ENCODE measurements around the gene UBE2E2.

UBE2E2 gene

DNA sequence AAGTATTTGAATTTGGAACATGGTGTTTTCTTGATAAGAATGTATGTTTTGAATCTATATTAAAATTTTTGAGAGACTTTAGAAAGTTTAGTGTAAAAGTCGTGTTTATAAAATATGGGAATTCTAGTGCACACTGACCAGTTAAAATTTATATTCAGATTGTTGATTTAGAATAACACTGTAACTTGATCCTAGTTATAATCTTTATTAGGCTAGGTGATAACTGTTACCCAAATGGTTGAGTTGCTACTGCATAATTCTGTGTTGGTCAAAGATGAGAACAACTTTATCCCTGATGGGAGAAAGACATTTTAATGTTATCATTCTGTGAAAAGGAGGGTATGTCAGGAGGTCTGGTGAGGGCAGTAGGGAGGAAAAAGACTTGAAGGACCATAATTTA lies 249.3 kb downstream of the UBE2E2 start:
- no peak for DNase-seq

GRCh38 chr3:23455084-23455483 lies 252.0 kb downstream of the UBE2E2 start:
- DNase-seq, result no peak

- DNase-seq, result no peak
Observed at GRCh38 chr3:23455775-23456174, 252.6 kb downstream of the UBE2E2 start.

- DNase-seq, result no peak
Observed at GRCh38 chr3:23457697-23458096, 254.6 kb downstream of the UBE2E2 start.

DNA sequence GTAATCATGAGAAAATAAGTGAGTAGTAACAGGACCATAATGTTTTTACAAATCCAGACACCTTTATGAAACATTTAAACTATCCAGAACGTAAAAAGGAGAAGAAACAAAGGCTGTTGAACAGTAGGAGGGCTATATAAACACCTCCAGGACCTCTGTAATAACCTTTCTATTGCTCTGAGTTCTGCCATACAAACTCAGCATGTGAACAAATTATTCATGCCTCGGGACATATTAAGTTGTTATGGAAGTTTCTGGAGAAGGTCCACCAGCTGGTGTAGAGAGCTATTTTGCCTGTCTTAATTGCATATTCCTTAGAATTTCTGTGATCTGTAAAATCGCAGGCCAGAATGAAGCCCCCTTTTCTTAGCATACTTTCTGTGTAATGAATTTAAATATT lies 256.3 kb downstream of the UBE2E2 start:
- DNase-seq, result no peak

GRCh38 chr3:23459889-23460546 lies 256.9 kb downstream of the UBE2E2 start:
- no peak for DNase-seq

DNA sequence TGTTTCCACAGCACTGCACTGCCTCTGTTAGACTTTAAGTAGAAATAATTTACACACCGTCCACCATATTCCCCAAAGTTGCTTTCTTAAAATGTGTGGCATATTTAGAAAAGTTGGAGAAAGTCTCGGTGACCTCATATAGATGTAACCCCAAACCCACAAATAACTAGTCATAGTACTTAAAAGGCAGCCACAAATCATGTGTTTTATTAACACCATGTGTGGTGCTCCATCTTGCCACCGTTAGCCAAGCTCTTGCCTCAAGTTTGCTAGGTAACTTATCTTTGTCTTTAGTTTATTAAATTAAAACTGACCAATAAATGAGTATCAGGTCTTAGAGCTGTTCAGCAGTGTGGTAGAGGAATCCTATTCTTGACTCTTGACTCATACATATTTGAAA lies 257.9 kb downstream of the UBE2E2 start:
- no peak for DNase-seq

GRCh38 chr3:23463791-23464190 lies 260.7 kb downstream of the UBE2E2 start:
- DNase-seq, result no peak

- DNase-seq, result no peak
Observed at GRCh38 chr3:23465569-23465968, 262.4 kb downstream of the UBE2E2 start.

DNA sequence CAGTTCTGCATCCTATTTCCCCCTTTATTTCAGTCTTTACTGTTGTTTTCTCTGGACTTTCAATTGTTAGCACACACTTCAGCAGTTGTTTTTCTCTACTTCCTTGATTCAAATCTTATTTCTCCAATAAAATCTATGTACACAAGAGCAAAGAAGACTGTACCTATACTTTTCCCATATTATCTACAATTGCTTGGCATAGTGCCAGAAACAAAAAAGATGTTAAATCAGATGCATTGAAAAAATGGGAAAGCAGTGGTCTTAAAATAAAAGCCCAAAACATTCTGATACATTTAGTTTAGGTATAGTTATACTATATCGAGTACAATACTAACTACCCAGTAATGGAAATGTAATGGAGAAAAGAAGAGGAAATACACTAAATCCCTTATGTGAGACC lies 265.1 kb downstream of the UBE2E2 start:
- no peak for DNase-seq

GRCh38 chr3:23474580-23475357 lies 271.6 kb downstream of the UBE2E2 start:
- no peak for DNase-seq

- no peak for DNase-seq
Observed at GRCh38 chr3:23475446-23475845, 272.3 kb downstream of the UBE2E2 start.

GRCh38 chr3:23479026-23479425 lies 275.9 kb downstream of the UBE2E2 start:
- no peak for DNase-seq

- no peak for DNase-seq
Observed at GRCh38 chr3:23479615-23480328, 276.6 kb downstream of the UBE2E2 start.

DNA sequence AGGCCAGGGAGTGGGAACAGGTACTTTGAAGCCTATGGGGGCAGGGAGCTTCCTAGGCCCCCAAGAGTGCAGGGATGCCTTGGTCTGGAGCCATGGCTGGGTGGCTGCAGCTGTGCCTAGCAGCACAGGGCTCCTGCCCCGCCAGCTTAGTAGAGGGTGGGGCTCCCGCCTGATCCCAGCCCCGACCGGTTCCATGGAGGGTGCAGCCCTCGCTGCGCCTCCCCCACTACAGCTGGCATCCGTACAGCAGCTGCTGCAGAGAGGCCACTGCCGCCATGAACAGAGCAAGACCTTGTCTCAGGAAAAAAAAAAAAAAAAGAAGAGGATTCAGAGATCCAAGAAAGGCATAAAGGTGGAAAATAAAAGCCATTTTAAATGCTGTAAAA lies 277.2 kb downstream of the UBE2E2 start:
- no peak for DNase-seq

DNA sequence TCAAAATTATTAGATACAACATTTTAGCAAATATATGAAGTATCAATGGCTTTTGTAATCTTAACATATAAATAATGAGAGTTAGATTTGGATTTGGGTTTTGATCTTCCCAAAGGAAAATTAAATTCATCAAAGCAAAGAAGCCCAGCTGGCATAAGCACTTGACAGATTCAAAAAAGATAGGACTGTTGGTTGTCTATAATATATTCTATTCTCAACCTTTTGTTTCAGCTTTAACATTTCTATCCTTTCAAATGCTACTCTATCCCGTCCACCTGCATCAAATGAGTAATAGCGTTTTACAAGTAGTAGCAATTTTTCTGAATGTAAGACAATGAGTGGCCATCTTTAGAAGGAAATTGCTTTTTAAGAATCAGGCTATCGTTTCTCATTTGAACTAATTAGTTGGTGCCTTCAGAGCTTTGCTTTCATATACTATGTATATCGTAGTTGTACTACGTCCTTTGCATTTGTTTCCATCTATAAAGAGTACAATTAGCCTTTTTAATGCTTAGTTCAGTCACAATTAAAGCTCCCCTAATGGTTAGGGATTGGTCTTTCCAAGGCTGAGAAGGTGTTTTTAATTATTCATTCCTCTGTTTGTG lies 278.0 kb downstream of the UBE2E2 start:
- no peak for DNase-seq

DNA sequence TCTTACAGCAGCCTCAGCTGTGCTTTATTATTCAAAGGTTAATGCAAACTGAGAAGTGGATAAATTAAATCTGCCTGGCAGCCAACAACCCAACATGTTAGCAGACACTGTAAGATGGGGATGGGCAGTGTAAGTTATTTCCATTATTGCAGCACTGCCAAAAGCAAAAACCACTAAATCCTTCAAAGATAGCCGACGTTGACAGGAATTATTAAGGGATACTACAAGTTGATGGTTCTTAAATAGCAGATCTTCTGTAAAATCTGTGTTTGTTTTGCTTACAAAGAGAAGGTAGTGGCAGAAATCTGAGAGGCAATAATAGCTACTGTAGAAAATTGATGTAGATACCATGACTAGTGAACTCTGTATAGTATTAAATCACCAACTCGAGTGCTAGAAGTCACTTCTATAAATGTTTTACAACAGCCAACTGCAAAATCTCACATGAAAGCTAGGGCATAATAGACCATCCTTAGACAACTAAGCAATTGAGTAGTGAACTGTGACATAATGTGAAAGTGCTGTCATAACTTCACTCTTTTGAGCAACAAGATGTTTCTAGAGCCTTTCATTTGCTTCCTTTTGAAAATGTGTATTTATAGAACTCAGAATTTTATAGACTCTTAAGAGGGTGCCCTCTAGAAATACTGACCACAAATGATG lies 278.6 kb downstream of the UBE2E2 start:
- DNase-seq, result no peak

DNA sequence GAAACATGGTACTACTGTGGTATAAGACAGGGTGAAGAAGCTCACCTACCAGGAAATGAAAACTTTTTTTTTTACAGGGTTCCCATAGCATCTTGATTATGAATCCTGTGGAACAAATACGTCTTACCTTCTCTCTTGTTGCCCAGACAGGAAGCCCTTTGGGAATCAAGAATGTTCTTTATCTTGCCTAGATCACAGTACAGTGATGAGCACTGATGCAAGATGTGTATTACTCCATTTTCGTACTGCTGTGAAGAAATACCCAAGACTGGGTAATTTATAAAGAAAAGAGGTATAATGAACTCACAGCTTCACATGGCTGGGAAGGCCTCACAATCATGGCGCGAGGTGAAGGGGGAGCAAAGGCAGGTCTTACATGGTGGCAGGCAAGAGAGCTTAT lies 281.3 kb downstream of the UBE2E2 start:
- DNase-seq, result no peak

- DNase-seq, result no peak
Observed at GRCh38 chr3:23485922-23486321, 282.8 kb downstream of the UBE2E2 start.

DNA sequence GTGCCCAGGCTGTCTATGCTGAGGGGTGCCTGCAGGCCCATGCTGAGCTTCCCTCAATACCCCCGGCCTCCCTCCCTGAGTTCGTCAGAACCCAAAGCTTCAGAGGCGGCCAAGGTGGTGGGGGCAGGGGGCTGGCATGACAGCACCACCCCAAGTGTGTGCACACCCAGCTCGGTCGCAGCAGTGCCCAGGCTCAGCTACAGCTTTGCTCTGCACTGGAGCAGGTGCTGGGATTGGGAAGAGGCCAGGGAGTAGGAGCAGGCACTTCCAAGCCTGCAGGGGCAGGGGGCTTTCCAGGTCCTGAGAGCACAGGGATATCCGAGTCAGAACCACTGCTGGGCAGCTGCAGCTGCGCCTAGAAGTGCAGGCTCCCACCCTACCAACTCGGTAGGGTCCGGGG lies 283.9 kb downstream of the UBE2E2 start:
- DNase-seq, result no peak

GRCh38 chr3:23488618-23489017 lies 285.5 kb downstream of the UBE2E2 start:
- DNase-seq, result no peak

DNA sequence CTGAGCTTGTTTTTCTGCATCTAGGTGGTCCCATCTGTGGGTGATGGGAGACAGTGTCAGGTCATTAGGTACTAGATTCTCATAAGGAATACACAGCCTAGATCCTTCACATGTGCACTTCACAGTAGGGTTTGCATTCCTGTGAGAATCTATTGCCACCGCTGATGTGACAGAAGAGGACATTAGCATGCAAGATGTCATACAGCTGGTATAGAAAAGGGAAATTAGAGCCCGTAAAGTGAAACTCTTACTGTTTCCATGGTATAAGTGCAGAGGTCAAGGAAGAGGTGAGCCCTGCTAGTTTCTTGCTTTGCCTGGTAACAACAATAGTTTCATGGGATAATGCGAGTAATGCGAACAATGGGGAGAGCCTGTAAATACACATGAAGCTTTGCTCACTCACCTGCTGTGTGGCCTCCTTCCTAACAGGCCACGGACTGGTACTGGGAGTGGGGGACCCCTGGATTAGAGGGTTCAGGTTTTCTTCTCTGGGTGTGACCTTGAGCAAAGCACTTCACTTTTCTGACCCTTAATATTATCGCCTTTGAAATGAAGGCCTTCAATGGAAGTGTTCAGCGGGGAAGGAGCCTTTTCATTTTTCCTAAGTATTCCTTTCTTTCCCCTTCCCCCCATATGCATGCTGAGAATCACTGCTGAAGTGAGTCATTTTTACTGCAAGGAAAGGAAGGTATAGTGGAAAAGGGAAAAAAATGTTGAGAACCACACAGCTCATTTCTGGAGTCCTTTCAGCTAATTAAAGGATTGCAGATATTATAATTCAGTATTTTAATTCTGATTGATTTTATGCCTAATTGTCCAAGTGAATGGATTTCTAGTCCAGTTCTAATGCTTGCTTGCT lies 286.4 kb downstream of the UBE2E2 start:
- no peak for DNase-seq

All from NCI-H2171 treated with DMSO at 0.1 percent for 48 hours (cell line).